Measurements from ENCODE around the gene VTA1. TPM values are rescaled to one million over a fixed set of nuclear protein-coding genes. Genes with fewer than 3 reads are reported as not detected.

The VTA1 gene
- polyA plus RNA-seq, 1 of the 3 experiments (the other 2 are of a cell fraction), result 60.1 TPM

DNA sequence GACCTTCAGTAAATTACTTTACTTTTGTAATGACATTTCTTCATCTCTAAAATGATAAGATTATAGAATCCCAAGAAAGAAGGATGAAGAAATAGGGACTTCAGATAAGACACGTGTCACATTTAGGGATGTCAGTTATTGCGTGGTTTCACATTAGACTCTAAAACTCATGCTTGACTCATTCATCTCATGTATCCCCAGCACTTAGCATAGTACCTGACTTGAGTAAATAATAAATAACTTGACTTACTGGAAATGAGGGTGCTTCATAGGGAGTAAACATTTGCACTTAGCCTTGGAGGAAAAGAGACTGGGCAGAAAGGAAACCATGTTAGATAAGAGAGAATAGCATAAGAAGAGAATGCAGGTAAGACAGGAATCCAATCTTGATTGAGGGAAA, 37.2 kb downstream of the VTA1 start:
- Histone ChIP-seq H3K9me3 (no peaks in the 10 kb centered on the region), H4K20me1 (ENCODE audit: insufficient read depth) (no peaks in the 10 kb centered on the region), H3K4me2 (no peak overlapping the region), H3F3A (replicated peaks; ENCODE audit: insufficient read depth) (peaks cover 19% of the 10 kb centered on the region), H3K36me3 (replicated peaks in 1 of 2; ENCODE audit: control insufficient read depth in 1 of 2, insufficient read depth in 2 of 2, low read length in 1 of 2) (peaks cover 23 to 24% of the 10 kb centered on the region in 2 experiments), H3K27me3 (ENCODE audit: insufficient read depth) (no peaks in the 10 kb centered on the region), H3K4me3 (ENCODE audit: low read depth in 2 of 2, low read length in 1 of 2) (no peak overlapping the region), H2AFZ (ENCODE audit: low read depth) (no peak overlapping the region), H3K27ac (ENCODE audit: low read depth in 2 of 2, low read length in 1 of 2) (no peak overlapping the region), H3K9ac (no peak overlapping the region), H3K79me2 (ENCODE audit: insufficient read depth) (peaks cover 22% of the 10 kb centered on the region), H3K4me1 (ENCODE audit: control insufficient read depth in 1 of 2, insufficient read depth in 2 of 2, low read depth in 1 of 2, low read length in 1 of 2) (peaks cover 0 to 6% of the 10 kb centered on the region in 2 experiments; a peak in 2 of 4 replicates), H3K9me2 (no peaks in the 10 kb centered on the region)
- DNase-seq, result no peak
- TF ChIP-seq FOSL2 (IDR thresholded peaks at IDR 0.05; ENCODE audit: borderline replicate concordance, low read depth) (no peak), GATA2 (CRISPR knock-in tag; IDR thresholded peaks at IDR 0.05) (no peak), SMC3 (IDR thresholded peaks at IDR 0.05; ENCODE audit: low read depth, low read length) (no peak), FOXJ3 (CRISPR knock-in tag; IDR thresholded peaks at IDR 0.05) (no peak), POLR2AphosphoS5 (IDR thresholded peaks at IDR 0.05; ENCODE audit: low read depth, low read length) (no peak), FOXM1 (IDR thresholded peaks at IDR 0.05; ENCODE audit: low read depth) (no peak), SIN3A (IDR thresholded peaks at IDR 0.05; ENCODE audit: borderline replicate concordance, low read depth, low read length) (no peak), GABPA (IDR thresholded peaks at IDR 0.05; ENCODE audit: low read depth) (no peak), CHD2 (IDR thresholded peaks at IDR 0.05; ENCODE audit: low read length, partially characterized antibody) (no peak), NRF1 (IDR thresholded peaks at IDR 0.05; ENCODE audit: low read depth, low read length) (no peak), TEAD4 (IDR thresholded peaks at IDR 0.05; ENCODE audit: borderline replicate concordance, insufficient read depth) (no peak), RCOR1 (IDR thresholded peaks at IDR 0.05; ENCODE audit: low read length) (no peak), TCF12 (IDR thresholded peaks at IDR 0.05) (no peak), TAF1 (IDR thresholded peaks at IDR 0.05; ENCODE audit: borderline replicate concordance, low read depth, low read length) (no peak), MXI1 (IDR thresholded peaks at IDR 0.05; ENCODE audit: low read depth, low read length) (no peak), MEF2A (IDR thresholded peaks at IDR 0.05; ENCODE audit: borderline replicate concordance, low read depth) (no peak)
- TF ChIP-seq, protein P1, sequence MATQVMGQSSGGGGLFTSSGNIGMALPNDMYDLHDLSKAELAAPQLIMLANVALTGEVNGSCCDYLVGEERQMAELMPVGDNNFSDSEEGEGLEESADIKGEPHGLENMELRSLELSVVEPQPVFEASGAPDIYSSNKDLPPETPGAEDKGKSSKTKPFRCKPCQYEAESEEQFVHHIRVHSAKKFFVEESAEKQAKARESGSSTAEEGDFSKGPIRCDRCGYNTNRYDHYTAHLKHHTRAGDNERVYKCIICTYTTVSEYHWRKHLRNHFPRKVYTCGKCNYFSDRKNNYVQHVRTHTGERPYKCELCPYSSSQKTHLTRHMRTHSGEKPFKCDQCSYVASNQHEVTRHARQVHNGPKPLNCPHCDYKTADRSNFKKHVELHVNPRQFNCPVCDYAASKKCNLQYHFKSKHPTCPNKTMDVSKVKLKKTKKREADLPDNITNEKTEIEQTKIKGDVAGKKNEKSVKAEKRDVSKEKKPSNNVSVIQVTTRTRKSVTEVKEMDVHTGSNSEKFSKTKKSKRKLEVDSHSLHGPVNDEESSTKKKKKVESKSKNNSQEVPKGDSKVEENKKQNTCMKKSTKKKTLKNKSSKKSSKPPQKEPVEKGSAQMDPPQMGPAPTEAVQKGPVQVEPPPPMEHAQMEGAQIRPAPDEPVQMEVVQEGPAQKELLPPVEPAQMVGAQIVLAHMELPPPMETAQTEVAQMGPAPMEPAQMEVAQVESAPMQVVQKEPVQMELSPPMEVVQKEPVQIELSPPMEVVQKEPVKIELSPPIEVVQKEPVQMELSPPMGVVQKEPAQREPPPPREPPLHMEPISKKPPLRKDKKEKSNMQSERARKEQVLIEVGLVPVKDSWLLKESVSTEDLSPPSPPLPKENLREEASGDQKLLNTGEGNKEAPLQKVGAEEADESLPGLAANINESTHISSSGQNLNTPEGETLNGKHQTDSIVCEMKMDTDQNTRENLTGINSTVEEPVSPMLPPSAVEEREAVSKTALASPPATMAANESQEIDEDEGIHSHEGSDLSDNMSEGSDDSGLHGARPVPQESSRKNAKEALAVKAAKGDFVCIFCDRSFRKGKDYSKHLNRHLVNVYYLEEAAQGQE (IDR thresholded peaks at IDR 0.05; ENCODE audit: low read depth, low read length), result no peak
- CTCF ChIA-PET, result no interaction called here
- WGBS (ENCODE audit: low lambda C conversion rate), result 98% methylated on average over 2 of the region's 2 CpGs
- POLR2A ChIA-PET, result no interaction called here
